Kidney (tissue), 14 donors: ENCODE data around the gene CR1L. TPM values are rescaled to one million over a fixed set of nuclear protein-coding genes. Genes with fewer than 3 reads are reported as not detected.

Experiments used
- DNase-seq, 5 donors: peaks; one replicate each; pipeline ENCODE4 v3.0.0-alpha.2; 2013 to 2020
- FAIRE-seq: peaks from 2 replicates; lab custom pipeline; 2012; peaks lifted over from hg19 to GRCh38; lab: Jason Lieb, UNC
- H3K27ac ChIP-seq, 2 donors: one replicate each; pipeline ENCODE4 v1.7.0; 2013; ENCODE audit warnings: low read depth in 2 of 2, low read length in 2 of 2, inconsistent platforms in 1 of 2
- H3K27me3 ChIP-seq: one replicate; pipeline ENCODE4 v1.7.1; 2013; ENCODE audit warnings: low read length, inconsistent platforms; ENCODE audit not compliant: control insufficient read depth, insufficient read depth
- H3K36me3 ChIP-seq, 3 donors: one replicate each; pipeline versions ENCODE4 v1.7.0 to v1.7.1; 2013; ENCODE audit warnings: low read length in 3 of 3, control low read depth in 1 of 3, inconsistent platforms in 1 of 3; ENCODE audit not compliant: insufficient read depth in 3 of 3, control insufficient read depth in 2 of 3
- H3K4me1 ChIP-seq, 3 donors: one replicate each; pipeline versions ENCODE4 v1.7.0 to v1.7.1; 2013; ENCODE audit warnings: low read length in 3 of 3, inconsistent platforms in 1 of 3, low read depth in 1 of 3; ENCODE audit not compliant: control insufficient read depth in 2 of 3, insufficient read depth in 2 of 3
- H3K4me3 ChIP-seq, 3 donors: one replicate each; pipeline versions ENCODE4 v1.7.0 to v1.8.1; 2013; ENCODE audit warnings: low read length in 3 of 3, control low read depth in 1 of 3, inconsistent platforms in 1 of 3
- H3K9ac ChIP-seq, 3 donors: one replicate each; pipeline versions ENCODE4 v1.7.0 to v1.7.1; 2013; ENCODE audit warnings: low read length in 3 of 3, control low read depth in 1 of 3, inconsistent platforms in 1 of 3
- H3K9me3 ChIP-seq, 3 donors: one replicate each; pipeline versions ENCODE4 v1.7.0 to v1.7.1; 2013; ENCODE audit warnings: low read length in 3 of 3, control low read depth in 1 of 3, inconsistent platforms in 1 of 3; ENCODE audit not compliant: control insufficient read depth in 2 of 3, insufficient read depth in 1 of 3
- intact Hi-C: fragments of 100-400 bp; cut with DNase I; formaldehyde crosslinking; loops from one replicate; pipeline ENCODE4 v1.11.1; 2022
- polyA plus RNA-seq: library from polyadenylated mRNA; stranded (reverse); fragments of 350-450 nt; fragmentation: Illumina TruSeq; extraction: RNeasy Lipid Tissue Mini Kit (QIAGEN cat#74804); gene quantifications from one replicate; pipeline ENCODE4 v1.2.3, GENCODE V29; 2014; ENCODE audit warnings: low read depth, low replicate concordance; ENCODE audit not compliant: insufficient read depth
- total RNA-seq: library from RNA; stranded (reverse); fragmentation: NEBNext Ultra II Directional; extraction: Animal tissue kit (Norgen Biotek cat#: 25700); gene quantifications from one replicate; pipeline ENCODE4 v1.2.1, GENCODE V29; 2021
- TF ChIP-seq, protein P1 (sequence below): IDR thresholded peaks from 3 replicates; pipeline ENCODE4 v1.5.1; 2012; ENCODE audit warnings: mild to moderate bottlenecking, moderate library complexity, borderline replicate concordance; ENCODE audit not compliant: insufficient read depth; ENCODE audit errors: extremely low read depth
- donor health status: control.
- donor health status: control.
- donor health status: control.
- donor health status: control.
- donor health status: control.
- donor health status: DM: yes; HTN: yes; CAD: no.
- donor health status: Normal renal cell carcinoma (clear cell type).

The CR1L gene
- total and polyA plus RNA-seq, 2 donors from 2014 or later, result 0.44 to 1.4 TPM

DNA sequence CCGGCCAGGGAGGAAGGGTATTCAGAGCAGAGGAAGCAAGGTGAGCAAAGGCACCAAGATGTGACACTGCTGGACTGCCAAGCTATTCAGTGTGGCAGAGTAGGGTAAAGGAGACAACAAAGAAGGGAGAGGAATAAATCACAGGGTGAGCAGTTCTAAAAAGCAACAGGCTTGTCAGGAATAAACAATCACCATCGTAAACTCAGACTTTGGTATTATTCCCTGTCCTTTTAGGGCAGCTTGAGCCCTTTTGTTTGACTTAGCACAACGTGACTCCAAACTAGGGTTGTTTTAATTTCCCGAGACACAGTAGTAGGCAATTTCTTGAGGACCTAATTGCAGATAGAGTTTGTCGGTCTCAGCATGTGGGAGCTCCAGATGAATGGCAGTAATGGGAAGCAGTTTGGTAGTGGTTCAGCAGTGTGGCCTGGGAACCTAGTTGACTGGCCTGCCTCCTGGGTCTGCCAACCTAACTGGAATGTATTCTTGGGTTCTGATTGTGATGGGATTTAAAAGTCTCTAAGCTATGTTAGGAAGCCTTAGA lies 4.3 kb downstream of the CR1L start:
- H3K4me1 ChIP-seq, result peaks cover 0 to 6% (median 0%) of the 10 kb centered on the region in 3 donors
- no peak overlapping the region for H3K4me3 ChIP-seq
- no peaks in the 10 kb centered on the region for H3K9me3 ChIP-seq
- intact Hi-C loops, result no loop called here
- H3K27me3 ChIP-seq, result peaks cover 2% of the 10 kb centered on the region
- TF ChIP-seq, protein P1, sequence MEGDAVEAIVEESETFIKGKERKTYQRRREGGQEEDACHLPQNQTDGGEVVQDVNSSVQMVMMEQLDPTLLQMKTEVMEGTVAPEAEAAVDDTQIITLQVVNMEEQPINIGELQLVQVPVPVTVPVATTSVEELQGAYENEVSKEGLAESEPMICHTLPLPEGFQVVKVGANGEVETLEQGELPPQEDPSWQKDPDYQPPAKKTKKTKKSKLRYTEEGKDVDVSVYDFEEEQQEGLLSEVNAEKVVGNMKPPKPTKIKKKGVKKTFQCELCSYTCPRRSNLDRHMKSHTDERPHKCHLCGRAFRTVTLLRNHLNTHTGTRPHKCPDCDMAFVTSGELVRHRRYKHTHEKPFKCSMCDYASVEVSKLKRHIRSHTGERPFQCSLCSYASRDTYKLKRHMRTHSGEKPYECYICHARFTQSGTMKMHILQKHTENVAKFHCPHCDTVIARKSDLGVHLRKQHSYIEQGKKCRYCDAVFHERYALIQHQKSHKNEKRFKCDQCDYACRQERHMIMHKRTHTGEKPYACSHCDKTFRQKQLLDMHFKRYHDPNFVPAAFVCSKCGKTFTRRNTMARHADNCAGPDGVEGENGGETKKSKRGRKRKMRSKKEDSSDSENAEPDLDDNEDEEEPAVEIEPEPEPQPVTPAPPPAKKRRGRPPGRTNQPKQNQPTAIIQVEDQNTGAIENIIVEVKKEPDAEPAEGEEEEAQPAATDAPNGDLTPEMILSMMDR, result no peak
- H3K9ac ChIP-seq, result no peak overlapping the region
- DNase-seq (no peak), FAIRE-seq (no peak)
- no peaks in the 10 kb centered on the region for H3K36me3 ChIP-seq
- H3K27ac ChIP-seq, result no peak overlapping the region

DNA sequence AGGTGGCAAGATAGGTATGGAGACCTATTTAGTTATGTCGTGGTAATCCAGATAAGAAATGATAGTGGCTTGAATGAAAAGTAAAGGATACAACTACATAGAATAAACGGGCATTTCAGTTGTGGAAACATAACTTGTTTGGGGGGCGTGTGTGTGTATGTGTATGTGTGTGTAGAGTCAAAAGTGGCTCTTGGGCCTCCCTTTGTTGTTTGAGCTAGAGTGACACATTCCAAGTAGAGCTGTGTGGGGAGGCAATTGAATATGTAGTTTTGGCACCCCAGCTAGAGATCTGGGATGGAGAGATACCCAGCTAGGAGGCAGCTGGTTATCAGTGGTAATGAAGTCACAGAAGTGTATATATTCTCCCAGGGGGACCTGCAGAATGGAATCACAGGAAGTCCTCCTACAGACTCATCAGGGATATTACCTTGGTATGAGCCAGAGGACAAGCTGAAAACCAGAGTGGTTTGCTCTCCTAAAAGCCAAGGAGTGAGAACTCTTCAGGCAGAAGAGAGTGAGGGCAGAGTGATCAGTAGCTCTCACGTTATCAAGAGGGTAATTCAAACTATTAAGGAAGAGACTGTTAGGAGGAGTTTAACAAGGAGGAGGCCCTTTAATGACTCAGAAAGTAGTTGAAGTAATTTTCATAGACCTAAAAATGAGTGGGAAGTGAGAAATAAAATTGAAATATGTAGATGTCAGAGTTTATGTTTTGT lies 5.1 kb downstream of the CR1L start:
- no peak for FAIRE-seq
- intact Hi-C loops, result no loop called here
- no peak for DNase-seq
- Histone ChIP-seq H3K9me3 (no peaks in the 10 kb centered on the region), H3K4me1 (peaks cover 0 to 4% (median 0%) of the 10 kb centered on the region in 3 donors), H3K4me3 (no peak overlapping the region), H3K9ac (no peak overlapping the region), H3K27me3 (no peaks in the 10 kb centered on the region), H3K36me3 (no peaks in the 10 kb centered on the region), H3K27ac (no peak overlapping the region)
- TF ChIP-seq, protein P1, result no peak

DNA sequence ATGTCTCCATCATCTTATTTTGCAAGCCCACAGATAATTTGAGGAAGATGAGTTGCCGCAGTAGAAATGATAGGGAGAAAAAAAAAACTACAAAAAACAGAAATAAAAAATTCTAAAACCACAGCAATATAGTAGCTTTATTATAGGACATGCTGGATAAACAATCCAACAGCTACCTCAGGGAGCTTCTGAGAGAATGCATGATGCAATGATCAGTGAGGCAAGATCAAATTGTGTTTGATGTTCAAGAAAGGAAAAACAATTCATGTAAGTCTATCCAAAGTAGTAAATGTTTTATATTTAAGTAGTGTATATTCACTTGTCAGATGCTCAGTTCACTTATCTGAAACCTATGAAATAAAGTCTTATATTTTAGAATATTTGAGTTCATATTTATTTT lies 6.7 kb downstream of the CR1L start:
- Histone ChIP-seq H3K36me3 (no peaks in the 10 kb centered on the region), H3K9ac (no peak overlapping the region), H3K4me3 (no peak overlapping the region), H3K4me1 (no peaks in the 10 kb centered on the region), H3K9me3 (no peaks in the 10 kb centered on the region), H3K27ac (no peak overlapping the region), H3K27me3 (no peaks in the 10 kb centered on the region)
- TF ChIP-seq, protein P1, result no peak
- no peak for FAIRE-seq
- intact Hi-C loops, result no loop called here
- DNase-seq, result no peak

DNA sequence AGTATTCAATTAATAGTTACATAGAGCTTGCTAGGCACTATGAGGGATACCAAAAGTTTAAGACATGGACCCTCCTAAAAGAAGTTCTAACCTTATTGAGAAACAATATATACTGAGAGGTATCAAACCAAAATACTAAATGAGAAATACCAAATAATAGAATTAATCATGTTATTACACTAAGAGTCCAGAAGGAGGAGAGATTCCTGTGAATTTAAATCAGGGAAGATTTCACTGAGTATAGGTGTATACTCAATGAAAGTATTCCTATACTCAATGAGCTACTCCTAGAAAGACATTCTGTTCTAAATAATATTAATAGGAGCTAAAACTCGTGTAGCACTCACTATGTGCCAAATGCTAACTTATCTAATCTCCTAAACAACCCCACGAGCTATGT lies 9.4 kb downstream of the CR1L start:
- TF ChIP-seq, protein P1, result no peak
- H3K4me3 ChIP-seq, result no peak overlapping the region
- peak; percentile 51 for FAIRE-seq
- intact Hi-C loops, result no loop called here
- DNase-seq, result no peak
- H3K27ac ChIP-seq, result no peak overlapping the region
- no peaks in the 10 kb centered on the region for H3K27me3 ChIP-seq
- H3K9me3 ChIP-seq, result no peaks in the 10 kb centered on the region
- no peaks in the 10 kb centered on the region for H3K4me1 ChIP-seq
- no peaks in the 10 kb centered on the region for H3K36me3 ChIP-seq
- no peak overlapping the region for H3K9ac ChIP-seq
